OCI-LY1 (cell line): ENCODE data around the gene MAD1L1.

ENCODE experiments used
- EZH2 ChIP-seq: fragments of 200-600 bp; sonication (generic), shearing (Covaris generic); IDR thresholded peaks from 2 replicates; pipeline ENCODE4 v1.8.0; 2017; ENCODE audit warnings: borderline replicate concordance, mixed run types, mild to moderate bottlenecking, antibody characterized with exemption, low read length, moderate library complexity, mixed read lengths
- TF ChIP-seq, protein P1 (sequence below): fragments of 200-600 bp; sonication (generic), shearing (Covaris generic); IDR thresholded peaks from 2 replicates; pipeline ENCODE4 v1.5.1; 2017; ENCODE audit warnings: mild to moderate bottlenecking, antibody characterized with exemption, low read length, moderate library complexity, mixed read lengths

DNA sequence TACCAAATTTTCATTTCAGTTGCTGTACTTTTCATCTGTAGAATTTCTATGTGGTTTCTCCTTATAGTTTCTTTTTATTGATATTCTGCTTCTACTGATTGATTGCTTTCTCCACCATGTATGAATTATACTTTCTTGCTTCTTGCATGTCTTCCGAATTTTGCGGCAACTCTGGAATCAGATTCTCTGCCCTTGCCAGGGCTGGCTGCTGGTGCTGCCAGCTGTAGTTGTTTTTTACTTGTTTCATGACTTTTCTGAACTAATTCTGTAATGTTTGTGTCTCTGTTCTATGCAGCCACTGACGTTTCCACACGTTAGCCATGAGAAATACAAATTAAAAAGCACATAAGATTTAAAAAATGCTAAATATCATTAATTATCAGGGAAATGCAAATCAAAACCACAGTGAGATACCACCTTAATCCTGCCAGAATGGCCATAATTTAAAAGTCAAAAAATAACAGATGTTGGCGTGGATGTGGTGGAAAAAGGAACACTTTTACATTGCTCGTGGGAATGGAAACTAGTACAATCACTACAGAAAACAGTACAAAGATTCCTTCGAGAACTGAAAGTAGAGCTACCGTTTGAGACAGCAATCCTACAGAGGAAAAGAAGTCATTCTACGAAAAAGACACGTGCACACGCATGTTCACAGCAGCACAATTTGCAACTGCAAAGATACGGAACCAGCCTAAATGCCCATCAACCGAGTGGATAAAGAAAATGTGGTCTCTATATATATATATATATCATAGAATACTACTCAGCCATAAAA lies 51.5 kb downstream of the MAD1L1 start:
- TF ChIP-seq, protein P1, sequence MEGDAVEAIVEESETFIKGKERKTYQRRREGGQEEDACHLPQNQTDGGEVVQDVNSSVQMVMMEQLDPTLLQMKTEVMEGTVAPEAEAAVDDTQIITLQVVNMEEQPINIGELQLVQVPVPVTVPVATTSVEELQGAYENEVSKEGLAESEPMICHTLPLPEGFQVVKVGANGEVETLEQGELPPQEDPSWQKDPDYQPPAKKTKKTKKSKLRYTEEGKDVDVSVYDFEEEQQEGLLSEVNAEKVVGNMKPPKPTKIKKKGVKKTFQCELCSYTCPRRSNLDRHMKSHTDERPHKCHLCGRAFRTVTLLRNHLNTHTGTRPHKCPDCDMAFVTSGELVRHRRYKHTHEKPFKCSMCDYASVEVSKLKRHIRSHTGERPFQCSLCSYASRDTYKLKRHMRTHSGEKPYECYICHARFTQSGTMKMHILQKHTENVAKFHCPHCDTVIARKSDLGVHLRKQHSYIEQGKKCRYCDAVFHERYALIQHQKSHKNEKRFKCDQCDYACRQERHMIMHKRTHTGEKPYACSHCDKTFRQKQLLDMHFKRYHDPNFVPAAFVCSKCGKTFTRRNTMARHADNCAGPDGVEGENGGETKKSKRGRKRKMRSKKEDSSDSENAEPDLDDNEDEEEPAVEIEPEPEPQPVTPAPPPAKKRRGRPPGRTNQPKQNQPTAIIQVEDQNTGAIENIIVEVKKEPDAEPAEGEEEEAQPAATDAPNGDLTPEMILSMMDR = no peak
- no peak for TF ChIP-seq EZH2
